HG02623 (cell line): Measurements from ENCODE around the gene CACNA1A.
"Not testable (repeated sequence)": the region's sequence is repeated elsewhere in the genome, so short reads cannot be mapped to it uniquely, and the experiment has no call there.

Source experiments
- ATAC-seq: cut with Tn5 transposase; IDR thresholded peaks from one replicate; pipeline ENCODE4 v1.9.1; 2021; ENCODE audit warnings: moderate library complexity; ENCODE audit not compliant: unreplicated experiment

The CACNA1A gene

DNA sequence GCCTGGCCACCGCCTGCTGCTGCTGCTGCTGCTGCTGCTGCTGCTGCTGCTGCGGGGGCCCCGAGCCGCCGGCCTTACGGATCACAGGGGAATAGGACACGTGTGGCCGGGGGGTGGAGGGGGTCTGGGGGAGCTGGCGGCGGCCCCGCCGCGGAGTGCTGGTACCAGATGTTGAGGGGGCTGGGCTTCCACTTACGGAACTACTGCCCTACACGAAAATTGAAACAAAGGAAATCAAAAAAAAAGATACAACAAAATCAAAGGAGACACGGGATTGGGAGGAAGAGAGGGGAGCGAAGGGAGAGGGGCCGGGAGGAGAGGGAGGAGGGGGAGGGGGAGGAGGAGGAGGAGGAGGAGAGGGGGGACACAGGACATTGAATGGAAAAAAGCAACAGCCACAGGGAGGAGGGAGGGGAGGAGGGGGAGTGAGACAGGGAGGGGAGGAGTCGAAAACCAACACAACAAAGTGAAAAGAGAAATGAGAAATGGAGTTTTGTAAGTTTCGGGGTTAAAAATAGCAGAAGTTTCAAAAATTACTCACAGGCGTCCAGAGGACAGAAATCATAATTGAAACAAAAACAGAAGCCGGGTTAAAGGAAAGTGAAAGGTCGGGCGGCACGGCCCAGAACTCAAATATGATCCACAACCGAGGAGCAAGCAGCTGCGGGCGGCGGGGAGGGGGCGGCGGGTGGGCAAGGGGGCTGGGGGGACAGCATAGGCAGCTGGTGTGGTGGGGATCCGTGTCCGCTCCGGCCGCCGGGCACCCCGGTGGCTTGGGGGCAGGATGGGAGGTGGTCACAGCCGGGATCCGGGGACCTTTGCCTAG, 298.2 kb downstream of the CACNA1A start:
- ATAC-seq, result peak; percentile 52

DNA sequence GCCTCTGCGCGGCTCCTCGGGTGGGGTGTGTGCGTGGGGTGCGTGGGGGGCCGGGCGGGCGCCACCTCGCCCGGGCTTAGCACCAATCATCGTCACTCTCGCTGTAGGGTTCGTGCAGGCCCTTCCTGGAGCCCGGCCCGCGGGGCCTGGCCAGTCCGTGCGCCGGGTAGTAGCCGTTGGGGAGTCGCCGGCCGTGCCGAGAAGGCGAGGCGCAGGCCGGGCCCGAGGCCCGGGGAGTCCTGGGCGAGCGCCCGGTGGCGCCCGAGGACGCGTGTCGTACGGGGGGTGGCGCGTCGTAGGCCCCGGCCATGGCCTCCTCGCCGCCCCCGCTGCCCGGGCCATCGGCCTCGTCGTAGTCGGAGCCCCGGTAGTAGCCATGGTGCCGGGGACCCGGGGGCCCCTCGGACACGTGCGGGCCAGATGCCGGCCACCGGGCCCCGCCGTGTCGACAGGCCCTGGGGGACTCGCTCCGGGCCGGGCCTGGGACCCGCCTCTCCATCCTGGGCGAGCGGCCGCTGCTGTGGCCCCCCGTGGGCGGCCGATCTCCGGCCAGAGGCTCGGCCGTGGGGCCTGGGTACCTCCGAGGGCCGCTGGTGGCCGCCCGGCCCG, 298.9 kb downstream of the CACNA1A start:
- no peak for ATAC-seq

DNA sequence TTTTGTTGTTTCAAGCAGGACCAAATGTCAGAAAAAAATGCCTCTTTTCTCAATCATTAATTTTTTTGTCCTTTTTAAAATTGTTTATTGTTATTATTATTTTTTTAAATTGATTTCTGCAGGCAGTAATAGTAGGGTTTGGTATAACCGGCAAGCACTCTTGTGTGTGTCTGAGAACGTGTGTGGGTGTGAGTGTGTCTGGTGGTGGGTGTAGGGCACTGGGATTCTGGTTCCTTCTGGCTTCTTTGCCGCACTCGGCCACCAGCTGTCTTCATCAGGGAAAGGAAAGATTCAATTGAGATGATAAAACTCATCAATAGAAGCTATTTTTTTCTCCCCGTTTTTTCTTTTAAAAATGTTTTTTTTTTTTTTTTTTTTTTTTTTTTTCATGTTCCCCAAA, 299.7 kb downstream of the CACNA1A start:
- no peak for ATAC-seq

DNA sequence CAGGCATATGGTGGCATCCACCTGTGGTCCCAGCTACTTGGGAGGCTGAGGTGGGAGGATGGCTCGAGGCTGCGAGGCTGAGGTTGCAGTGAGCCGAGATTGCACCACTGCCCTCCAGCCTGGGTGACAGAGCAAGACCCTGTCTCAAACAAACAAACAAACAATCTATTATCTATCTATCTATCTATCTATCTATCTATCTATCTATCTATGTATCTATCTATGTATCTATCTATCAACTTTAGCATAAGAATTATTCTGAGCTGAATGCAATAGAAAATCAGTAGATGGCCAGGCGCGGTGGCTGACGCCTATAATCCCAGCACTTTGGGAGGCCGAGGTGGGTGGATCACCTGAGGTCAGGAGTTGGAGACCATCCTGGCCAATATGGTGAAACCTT, 304.2 kb downstream of the CACNA1A start:
- not testable (repeated sequence) for ATAC-seq

DNA sequence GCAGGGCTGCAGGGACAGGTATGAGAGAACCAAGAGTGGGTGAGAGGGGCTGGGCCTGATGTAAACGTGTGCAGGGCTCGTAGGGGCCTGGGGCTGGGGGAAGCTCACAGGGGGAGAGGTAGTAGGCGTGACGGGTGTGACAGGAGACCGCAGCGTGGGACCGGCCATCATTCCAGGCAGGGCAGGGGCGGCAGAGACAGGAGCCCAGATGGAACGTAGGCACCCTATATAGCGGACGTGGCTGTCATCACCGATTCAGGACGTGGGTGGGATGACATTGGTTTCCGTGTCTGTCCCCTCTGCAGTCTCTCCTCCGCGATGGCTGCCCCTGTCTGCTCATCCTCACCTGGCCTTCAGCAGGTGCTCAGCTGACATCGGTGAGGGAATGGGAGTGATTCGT, 307.6 kb downstream of the CACNA1A start:
- ATAC-seq, result no peak

DNA sequence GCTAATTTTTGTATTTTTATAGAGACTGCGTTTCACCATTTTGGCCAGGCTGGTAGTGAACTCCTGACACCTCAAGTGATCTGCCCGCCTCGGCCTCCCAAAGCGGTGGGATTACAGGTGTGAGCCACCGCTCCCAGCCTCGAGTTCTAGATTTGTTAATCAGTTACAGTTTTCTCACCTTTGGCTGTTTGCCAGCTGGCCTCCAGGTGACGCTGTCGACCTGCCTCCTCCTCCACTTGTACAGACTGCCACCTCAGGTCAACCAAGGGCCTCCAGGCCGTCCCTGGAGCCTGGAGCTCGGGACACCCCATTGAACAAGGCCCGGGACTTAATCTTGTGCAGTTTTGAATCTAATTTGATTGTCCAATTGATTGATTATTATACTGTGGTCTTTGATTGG, 310.6 kb downstream of the CACNA1A start:
- no peak for ATAC-seq

DNA sequence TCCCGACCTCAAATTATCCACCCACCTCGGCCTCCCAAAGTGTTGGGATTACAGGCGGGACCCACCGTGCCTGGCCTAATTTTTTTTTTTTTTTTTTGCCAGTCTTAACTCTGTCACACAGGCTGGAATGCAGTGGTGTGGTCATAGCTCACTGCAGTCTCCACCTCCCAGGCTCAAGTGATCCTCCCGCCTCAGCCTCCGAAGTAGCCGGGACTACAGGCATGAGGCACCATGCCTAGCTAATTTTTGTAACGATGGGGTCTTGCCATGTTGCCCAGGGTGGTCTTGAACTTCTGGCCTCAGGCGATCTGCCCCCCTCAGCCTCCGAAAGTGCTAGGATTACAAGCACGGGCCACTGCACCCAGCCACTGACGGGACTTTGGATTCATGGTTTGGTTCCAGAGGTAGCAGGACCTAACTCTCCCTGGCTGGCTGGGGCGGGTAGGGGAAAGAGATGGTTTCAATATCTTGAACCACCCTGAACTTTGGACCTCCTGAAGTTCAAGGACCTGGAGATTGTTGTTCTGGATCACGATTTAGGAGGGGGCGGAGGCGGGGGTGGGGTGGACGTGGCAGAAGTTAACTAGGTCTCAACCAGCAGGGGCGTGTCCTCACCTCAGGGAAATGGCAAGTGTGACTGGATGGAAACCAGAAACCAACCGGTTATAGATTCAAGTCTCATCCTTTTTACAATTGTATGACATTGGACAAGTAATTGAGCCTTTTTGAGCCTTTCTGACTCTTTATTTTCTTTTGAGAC, 315.3 kb downstream of the CACNA1A start:
- no peak for ATAC-seq

DNA sequence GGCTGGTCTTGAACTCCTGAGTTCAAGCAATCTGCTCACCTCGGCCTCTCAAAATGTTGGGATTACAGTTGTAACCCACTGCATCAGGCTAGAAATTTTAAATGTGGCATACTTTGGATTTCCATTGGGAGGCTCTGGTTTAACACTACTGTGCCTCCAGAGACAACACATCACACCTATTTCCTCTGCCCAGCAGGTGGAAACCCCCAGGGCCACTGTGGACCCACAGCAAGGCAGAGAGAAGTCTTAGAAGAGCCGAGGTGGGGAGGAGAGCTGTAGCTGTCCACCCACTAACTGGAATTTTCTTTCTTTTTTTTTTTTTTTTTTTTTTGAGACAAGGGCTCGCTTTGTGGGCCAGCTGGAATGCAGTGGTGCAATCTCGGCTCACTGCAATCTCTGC, 316.7 kb downstream of the CACNA1A start:
- no peak for ATAC-seq

DNA sequence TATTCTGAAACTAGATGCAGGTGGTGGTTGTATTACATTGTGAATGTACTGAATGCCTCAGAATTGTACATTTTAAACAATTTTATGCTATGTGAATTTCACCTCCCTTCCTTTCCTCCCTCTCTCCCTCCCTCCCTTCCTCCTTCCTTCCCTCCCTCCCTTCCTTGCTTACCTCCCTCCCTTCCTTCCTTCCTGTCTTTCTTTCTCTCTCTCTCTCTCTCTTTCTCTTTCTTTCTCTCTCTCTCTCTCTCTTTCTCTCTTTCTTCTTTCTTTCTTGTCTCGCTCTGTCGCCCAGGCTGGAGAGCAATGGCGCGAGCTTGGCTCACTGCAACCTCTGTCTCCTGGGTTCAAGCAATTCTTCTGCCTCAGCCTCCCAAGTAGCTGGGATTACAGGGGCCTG, 318.9 kb downstream of the CACNA1A start:
- ATAC-seq, result no peak

DNA sequence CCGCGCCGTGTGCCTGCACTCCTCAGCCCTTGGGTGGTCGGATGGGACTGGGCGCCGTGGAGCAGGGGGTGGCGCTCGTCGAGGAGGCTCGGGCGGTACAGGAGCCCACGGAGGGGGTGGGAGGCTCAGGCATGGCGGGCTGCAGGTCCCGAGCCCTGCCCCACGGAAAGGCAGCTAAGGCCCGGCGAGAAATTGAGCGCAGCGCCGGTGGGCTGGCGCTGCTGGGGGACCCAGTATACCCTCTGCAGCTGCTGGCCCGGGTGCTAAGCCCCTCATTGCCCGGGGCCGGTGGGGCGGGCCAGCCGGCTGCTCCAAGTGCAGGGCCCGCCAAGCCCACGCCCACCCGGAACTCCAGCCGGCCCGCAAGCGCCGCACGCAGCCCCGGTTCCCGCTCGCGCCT, 319.6 kb downstream of the CACNA1A start:
- ATAC-seq, result not testable (repeated sequence)

DNA sequence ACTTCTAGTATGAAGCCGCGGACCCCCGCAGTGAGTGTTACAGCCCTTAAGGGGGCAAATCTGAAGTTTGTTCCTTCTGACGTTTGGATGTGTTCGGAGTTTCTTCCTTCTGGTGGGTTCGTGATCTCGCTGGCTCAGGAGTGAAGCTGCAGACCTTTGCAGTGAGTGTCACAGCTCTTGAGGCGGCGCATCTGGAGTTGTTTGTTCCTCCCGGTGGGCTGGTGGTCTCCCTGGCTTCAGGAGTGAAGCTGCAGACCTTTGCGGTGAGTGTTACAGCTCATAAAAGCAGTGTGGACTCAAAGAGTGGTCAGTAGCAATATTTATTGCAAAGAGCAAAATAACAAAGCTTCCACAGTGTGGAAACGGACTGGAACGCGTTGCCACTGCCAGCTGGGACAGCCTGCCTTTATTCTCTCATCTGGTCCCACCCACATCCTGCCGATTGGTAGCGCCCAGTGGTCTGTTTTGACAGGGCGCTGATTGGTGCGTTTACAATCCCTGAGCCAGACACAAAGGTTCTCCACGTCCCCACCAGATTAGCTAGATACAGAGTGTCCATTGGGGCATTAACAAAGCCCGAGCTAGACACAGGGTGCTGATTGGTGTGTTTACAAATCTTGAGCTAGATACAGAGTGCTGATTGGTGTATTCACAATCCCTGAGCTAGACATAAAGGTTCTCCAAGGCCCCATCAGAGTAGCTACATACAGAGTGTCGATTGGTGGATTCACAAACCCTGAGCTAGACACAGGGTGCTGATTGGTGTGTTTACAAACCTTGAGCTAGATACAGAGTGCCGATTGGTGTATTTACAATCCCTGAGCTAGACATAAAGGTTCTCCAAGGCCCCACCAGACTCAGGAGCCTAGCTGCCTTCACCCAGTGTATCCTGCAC, 320.3 kb downstream of the CACNA1A start:
- not testable (repeated sequence) for ATAC-seq

DNA sequence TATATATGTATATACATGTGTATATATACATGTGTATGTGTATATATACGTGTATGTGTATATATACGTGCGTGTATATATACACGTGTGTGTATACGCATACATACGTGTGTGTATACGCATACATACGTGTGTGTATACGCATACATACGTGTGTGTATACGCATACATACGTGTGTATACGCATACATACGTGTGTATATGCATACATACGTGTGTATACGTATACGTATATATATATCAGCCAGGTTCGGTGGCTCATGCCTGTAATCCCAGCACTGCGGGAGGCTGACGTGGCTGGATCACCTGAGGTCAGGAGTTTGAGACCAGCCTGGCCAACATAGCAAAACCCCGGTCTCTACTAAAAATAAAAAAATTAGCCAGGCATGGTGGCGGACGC, 321.4 kb downstream of the CACNA1A start:
- ATAC-seq, result not testable (repeated sequence)

DNA sequence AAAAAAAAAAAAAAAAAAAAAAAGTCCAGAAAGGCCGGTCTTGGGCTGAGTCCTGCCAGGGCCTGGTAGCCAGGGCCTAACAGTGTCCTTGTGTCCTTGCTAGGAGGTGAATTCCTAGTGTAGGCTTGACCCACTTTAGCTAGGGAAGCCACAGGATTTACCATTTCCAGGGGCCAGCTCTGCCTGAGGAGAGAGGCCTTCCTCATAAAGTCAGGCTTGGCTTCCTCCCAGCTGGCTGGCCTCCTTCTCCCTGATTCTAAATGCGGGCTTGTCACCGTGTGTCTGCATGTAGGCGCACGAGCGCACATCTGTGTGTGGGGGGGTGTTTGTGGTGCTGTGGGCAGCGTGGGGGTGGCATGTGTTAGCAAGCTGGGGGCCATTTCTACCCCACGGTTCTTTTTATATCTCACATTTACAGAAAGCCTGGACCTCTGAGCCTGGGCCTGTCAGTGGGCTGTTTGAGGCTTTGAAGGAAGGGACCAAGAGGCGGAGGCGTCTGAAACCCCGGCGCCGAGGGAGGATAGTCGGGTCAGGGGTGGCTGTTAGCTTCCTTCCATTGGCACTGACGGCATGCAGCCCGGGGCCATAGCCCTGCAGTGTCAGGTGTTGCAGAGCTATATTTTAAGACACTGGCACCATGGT, 324.4 kb downstream of the CACNA1A start:
- no peak for ATAC-seq

DNA sequence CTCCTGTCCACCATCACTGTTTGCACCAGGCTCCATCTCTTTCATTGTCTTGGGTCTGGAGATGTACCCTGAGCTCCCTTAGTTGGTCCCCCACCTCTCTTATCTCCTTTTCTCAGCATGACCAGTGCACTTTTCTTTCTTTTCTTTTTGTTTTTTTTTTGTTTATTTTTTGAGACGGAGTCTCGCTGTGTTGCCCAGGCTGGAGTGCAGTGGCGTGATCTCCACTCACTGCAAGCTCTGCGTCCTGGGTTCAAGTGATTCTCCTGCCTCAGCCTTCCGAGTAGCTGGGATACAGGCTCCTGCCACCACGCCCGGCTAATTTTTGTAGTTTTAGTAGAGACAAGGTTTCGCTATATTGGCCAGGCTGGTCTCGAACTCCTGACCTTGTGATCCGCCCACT, 328.0 kb downstream of the CACNA1A start:
- ATAC-seq, result not testable (repeated sequence)

DNA sequence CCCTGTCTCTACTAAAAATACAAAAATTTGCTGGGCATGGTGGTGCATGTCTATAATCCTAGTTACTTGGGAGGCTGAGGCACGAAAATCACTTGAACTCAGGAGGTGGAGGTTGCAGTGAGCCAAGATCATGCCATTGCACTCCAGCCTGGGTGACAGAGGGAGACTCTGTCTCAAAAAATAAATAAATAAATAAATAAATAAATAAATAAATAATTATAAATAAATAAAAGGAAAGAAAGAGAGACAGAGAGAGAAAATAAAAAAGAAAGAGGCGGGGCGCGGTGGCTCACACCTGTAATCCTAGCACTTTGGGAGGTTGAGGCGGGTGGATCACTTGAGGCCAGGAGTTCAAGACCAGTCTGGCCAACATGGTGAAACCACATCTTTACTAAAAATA, 328.7 kb downstream of the CACNA1A start:
- not testable (repeated sequence) for ATAC-seq

DNA sequence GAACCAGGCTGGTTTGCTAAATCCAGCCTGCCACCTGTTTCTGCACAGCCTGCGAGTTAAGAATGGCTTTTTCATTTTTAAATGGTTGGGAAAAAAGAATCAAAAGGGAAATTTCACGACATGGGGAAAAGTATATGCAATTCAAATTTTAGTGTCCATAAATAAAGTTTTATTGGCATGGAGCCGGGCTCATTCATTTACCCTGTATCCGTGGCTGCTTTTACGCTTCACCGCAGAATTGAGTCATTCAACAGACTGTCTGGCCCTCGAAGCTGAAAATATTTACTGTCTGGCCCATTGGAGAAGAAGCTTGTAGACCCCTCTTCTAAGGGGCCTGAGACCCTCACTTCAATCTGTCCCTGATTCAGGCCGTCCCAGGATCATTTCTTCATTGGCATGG, 329.9 kb downstream of the CACNA1A start:
- ATAC-seq, result no peak

DNA sequence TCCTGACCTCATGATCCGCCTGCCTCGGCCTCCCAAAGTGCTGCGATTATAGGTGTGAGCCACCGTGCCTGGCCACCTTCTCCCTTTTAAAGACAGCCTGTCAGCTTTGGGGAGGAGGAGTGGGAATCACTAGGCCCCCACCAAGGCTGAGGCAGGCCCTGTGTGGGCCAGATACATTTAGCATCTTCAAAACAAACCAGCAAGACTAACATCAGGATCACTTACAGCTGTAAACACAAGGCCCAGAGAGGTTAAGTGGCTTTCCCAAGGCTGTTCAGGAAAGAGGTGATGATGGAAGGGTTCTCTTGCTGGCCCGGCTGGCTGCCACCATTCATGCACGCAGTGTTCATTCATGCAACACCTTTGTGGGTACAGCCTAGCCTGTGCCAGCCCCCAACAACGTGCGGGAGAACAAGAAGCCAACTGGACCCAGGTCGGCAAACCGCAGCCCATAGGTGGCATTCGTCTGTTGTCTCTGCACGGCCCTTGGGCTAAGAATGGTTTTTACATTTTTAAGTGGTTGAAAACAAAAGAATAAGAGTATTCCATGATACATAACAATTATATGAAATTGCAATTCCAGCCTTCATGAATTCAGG, 333.0 kb downstream of the CACNA1A start:
- ATAC-seq, result no peak

DNA sequence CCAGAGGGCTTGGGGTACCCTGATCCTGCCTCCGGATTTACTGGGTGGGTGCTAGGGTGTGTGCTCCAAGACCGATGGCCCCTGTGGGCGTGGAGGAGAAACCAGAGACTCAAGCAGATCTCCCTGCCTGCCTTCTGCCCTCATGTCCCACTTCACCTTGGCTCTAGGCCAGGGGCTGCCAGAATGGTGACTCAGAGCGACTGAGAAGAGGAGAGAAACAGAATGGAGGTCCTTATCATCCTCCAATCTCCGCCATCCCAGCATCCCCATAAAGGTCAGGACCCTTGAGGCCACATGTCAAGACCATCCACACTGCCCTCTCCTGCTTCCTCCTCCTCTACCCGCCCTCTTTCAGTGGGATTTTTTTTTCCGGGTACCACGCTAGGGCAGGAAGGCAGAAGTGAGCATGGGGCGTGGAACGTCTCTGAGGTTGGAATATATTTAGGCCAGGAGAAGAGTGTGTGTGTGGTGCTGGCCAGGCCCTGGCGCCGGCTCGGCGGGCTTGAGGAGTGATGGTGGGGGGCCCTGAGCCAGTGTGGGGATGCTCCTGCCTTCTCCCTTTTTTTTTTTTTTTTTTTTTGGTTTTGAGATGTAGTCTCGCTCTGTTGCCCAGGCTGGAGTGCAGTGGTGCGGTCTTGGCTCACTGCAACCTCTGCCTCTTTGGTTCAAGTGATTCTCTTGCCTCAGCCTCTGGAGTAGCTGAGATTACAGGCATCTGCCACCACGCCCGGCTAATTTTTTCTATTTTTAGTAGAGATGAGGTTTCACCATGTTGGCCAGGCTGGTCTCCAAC, 333.7 kb downstream of the CACNA1A start:
- no peak for ATAC-seq

DNA sequence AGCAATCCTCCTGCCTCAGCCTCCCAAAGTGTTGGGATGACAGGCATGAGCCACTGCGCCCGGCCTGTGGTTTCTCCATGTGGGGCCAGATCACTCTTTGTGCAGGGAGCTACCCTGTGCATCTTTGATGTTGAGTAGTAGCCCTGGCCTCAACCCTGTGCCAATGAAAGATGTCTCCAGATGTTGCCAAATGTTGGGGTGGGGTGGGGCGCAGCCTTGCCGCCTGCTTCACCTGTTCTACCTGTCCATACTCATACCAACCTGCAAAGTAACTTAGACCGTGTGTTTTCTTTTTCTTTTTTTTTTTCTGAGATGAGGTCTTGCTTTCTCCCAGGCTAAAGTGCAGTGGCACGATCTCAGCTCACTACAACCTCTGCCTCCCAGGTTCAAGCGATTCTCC, 335.1 kb downstream of the CACNA1A start:
- no peak for ATAC-seq
